GM21619 (cell line): ENCODE data around the gene TRPV5.
"Not testable (repeated sequence)": the region's sequence is repeated elsewhere in the genome, so short reads cannot be mapped to it uniquely, and the experiment has no call there.

ENCODE experiments used
- ATAC-seq: cut with Tn5 transposase; IDR thresholded peaks from one replicate; pipeline ENCODE4 v1.9.1; 2021; ENCODE audit not compliant: unreplicated experiment

TRPV5 gene

DNA sequence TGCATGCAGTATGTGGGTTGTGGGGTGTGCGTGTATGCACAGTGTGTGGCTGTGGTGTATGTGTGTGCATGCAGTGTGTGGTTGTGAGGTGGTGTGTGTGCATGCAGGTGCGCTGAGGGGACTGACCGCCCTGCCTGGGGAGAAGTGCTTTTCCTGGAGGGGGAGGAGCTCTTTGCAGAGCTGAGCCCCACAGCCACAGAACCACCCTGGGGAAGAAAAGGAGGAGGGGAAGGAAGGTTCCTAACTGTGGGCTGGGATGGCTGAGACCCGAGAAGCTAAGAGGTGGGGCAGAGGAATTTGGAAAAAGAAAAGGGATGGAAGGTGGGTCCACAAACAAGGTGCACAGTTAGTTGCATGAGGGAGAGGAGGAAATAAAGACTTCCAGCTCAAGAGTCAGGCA is at the start of gene TRPV5:
TSS of gene TRPV5 (minus strand) at position 123 of the 400 bp plus-strand sequence. CDS start 287 bp downstream, outside the sequence.
- ATAC-seq: no peak

- ATAC-seq: not testable (repeated sequence)
Measured at GRCh38 chr7:142978402-142978801, 44.9 kb upstream of the TRPV5 start.

DNA sequence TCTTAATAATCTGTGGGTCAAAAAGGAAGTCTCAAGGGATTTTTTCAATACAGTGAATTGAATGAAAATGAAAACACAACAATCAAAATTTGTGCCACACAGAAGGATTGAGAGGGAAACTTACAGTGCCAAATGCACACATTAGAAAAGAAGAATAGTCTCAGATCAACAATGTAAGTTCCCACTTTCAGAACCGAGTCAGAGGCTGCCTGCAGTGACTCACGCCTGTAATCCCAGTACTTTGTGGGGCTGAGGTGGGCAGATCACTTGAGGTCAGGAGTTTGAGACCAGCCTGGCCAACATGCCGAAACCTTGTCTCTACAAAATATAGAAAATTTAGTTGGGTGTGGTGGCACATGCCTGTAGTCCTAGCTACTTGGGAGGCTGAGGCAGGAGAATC is 41.1 kb upstream of the TRPV5 start:
- no peak for ATAC-seq

DNA sequence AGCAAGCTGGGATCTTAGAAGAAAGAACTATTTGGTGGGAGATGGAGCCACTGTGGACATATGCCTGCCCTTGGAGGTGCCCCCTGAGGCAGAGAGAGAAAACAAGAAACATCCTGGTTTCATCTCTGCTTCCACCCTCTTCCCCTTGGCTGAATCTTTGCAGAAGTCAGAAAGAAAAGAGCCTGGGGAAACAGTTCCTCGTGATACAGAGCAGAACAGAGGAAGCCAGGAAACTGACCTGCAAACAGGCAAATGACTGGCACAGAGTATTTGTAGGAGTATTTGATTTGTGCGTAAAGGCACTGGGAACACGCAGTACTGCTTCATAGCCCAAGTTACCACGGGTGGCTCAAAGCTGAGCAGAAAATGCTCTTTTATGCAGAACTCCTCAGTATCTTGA is 35.6 kb upstream of the TRPV5 start:
- no peak for ATAC-seq

GRCh38 chr7:142968229-142968628 is 34.7 kb upstream of the TRPV5 start:
- no peak for ATAC-seq

- ATAC-seq: no peak
Measured at GRCh38 chr7:142964502-142965246, 31.1 kb upstream of the TRPV5 start.

GRCh38 chr7:142963993-142964392 is 30.4 kb upstream of the TRPV5 start:
- ATAC-seq: no peak

- no peak for ATAC-seq
Measured at GRCh38 chr7:142962991-142963390, 29.4 kb upstream of the TRPV5 start.

DNA sequence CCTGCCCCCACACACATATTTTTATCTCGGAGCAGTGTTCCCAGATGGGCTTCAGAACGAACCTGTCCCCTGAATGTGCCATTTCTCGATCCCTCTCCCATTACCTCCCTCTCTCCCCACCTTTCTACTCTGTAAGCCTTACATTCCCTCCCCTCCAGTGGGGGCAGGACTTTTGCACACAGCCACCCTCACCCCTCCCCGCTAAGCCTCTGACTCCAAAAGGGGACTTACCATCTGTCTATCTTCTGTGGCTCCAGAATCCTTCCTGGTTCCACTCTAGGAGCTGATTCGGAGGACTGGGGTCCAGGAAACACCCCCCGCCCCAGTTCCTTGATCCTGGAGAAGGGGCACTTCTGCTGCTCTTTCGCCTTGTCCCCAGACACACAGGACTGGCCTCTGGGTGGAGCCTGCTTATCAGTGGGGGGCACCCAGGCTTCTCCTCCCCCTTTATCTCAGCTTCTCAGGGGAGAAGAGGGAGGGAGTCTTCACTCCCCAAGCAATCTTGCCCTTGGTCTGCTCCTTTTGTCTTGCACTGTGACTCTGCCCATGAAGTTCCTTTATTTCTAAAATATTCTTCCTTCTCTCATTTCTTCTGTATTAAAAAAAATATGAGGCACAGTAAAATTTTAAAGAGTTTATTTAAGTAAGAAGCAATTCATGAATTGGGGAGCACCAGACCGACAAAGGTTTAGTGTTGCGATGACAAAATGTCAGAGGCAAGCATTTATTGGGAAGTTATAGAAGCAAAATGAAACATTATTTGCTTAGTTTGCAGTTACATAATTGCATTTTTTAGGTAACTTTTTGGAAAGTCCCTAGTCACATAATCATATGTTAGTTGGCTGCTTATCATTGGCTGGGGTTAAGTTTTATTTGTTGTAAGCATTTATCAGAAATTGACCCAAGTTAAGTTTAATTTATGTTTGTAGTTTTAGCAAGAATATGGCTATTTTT is 28.7 kb upstream of the TRPV5 start, which contains the start of gene KEL:
TSS of gene KEL (minus strand) at position 391 of the 954 bp plus-strand sequence. CDS start at position 234, 157 bp downstream.
- ATAC-seq: no peak

DNA sequence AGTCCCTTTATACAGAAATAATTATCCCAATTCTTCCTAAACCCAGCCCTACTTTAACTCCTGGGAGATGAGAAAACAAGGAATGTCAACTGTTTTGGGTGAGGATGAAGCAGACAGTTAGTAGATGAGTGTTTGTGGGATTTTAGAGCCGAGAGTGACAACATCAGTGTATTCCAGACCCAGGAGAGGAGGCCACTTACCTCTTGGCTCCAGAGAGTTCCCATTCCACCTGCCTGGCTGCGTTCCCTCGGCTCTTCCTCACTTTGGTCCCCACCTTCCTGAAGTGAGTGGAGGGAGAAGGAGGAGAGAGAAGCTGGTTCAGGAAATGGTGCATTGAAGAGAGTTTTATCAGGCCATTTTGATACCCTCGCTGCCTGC is 28.0 kb upstream of the TRPV5 start:
- no peak for ATAC-seq

DNA sequence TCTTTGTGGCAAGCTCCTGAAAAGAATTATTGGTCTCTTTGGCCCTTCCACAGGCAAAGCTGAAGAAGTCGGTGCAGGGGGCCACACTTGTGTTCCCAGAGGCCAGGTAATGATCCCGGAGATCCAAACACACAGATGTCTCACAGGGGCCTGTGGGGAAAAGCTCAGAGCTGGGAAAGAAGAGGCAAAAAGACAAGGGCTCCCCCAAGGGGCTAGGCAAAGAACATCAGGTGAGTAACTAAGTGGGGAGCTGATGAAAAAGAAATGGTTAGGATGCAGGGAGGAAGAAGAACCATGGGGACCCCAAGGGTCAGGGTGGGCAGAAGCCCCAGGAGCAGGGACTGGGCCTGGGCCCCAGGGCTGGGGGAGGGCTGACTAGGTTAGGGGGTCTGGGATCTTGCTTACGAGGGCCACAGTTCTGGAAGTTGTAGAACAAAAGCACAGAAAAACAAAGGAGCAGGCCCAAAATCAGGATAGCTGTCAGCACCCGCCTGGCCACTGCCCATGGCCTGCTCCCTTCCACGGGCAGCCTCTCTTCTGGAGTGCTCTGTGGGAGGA is 27.5 kb upstream of the TRPV5 start:
- no peak for ATAC-seq

- no peak for ATAC-seq
Measured at GRCh38 chr7:142959202-142959601, 25.7 kb upstream of the TRPV5 start.

DNA sequence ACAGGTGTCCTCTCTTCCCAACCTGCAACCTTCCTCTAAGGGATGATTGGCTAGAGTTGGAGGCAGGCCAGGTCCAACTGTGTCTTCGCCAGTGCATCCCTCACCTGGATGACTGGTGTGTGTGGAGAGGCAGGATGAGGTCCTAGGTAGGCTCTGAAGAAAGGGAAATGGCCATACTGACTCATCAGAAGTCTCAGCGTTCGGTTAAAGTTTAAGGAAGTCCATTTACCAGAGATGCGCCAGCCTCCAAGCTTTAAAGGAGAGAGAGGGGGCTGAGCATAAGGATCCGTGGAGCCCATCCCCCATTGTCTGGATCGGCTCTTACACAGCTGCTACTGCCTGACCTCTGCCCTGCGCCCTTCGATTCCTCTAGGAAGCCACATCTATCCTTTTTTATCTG is 24.2 kb upstream of the TRPV5 start:
- no peak for ATAC-seq

- ATAC-seq: no peak
Measured at GRCh38 chr7:142956951-142957623, 23.5 kb upstream of the TRPV5 start.

DNA sequence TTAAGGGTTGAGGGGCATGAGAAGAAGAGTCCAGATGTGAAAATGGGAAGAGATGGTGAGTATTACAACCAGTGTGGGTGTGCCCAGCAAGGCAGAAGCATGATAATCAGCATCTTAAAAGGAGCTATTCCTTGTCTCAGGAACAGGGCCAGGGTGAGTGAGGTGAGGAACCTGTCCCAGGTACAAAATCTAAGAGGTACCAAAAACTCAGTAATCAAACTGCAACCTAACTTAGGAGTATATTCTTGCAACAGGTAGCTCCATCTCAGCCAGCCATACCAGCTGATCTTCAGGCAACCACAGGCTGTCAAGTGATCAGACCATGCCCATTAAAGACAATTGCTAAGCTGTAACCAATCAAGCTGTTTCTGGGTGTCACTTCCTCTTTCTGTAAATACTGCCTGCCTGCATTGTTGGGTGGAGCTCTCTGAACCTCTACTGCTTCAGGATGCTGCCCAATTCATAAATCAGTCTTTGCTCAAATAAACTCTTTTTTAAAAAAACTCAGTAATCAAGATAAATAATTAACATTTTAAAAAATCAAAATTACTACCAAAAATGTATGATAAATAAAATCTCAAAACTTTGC is 21.2 kb upstream of the TRPV5 start:
- peak; percentile 66 for ATAC-seq

DNA sequence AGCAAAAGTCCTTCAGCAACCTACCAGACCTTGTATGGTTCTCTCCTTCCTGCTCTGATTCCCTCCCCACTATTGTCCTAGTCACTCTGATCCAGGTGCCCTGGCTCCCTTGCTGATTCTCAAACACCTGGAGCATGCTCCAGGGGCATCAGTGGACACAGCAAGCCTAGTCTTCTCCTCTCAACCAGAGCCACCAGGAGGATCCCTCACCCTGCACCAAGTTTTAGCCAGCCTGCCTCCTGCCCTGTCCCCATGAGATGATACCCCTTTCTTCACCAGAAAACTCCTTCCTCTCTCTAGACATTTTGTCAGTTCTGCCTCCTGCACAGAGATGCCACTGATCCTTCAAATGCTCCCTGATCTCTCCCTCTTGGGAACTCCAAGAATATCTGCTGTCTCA is 16.7 kb upstream of the TRPV5 start:
- ATAC-seq: no peak

GRCh38 chr7:142948603-142949002 is 15.1 kb upstream of the TRPV5 start:
- no peak for ATAC-seq

DNA sequence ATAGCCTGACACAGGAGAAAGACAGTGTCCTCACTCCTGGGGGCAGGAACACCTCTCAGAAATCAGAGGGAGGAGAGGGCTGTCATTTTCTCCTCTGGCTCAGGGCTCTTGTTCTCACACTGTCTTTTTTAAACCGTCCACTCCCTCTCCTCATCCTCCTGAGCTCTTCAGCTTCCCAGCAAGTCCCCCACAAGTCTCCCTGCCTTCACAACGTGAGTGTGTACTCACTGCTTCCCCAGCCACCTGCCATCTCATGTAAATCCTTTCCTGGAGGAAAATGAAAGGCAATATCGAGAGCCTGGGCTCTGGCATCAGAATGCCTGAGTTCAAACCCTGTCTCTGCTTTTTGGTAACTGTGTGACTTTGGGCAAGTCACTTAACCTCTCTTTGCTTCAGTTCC is 11.5 kb upstream of the TRPV5 start:
- ATAC-seq: no peak

- ATAC-seq: no peak
Measured at GRCh38 chr7:142943706-142944268, 10.2 kb upstream of the TRPV5 start.

- ATAC-seq: no peak
Measured at GRCh38 chr7:142942746-142943145, 9.2 kb upstream of the TRPV5 start.
